BE2C (cell line): ENCODE results near the gene ITGAE.

Experiments
- DNase-seq: peaks from one replicate; pipeline ENCODE4 v3.0.0-alpha.2; 2020
- H3K27me3 ChIP-seq: fragments of 250-450 bp; sonication (Bioruptor Pico); 2 replicates; pipeline ENCODE4 v1.5.1; 2020; ENCODE audit warnings: mild to moderate bottlenecking
- H3K36me3 ChIP-seq: fragments of 250-450 bp; sonication (Bioruptor Pico); 2 replicates; pipeline ENCODE4 v1.5.1; 2020; ENCODE audit warnings: mild to moderate bottlenecking
- H3K4me1 ChIP-seq: fragments of 250-450 bp; sonication (Bioruptor Pico); 2 replicates; pipeline ENCODE4 v1.5.1; 2020
- H3K4me3 ChIP-seq: 2 replicates; pipeline ENCODE4 v1.5.1; 2011; ENCODE audit warnings: low read depth, low read length
- H3K9me3 ChIP-seq: fragments of 250-450 bp; sonication (Bioruptor Pico); 2 replicates; pipeline ENCODE4 v1.5.1; 2020
- CTCF ChIP-seq: IDR thresholded peaks from 2 replicates; pipeline ENCODE4 v1.5.1; 2012; ENCODE audit warnings: mild to moderate bottlenecking, low read depth, low read length

Gene ITGAE

GRCh38 chr17:3723556-3724377, 77.2 kb downstream of the ITGAE start, which contains the start of gene HASPIN:
TSS of gene HASPIN (plus strand) at chr17:3723903. CDS start at chr17:3723936, 33 bp downstream.
- Histone ChIP-seq H3K27me3 (no peaks in the 10 kb centered on the region), H3K36me3 (peaks cover 4% of the 10 kb centered on the region; the same call in 1 of the 2 replicates), H3K4me3 (peak within 1 kb of the TSS; percentile 62), H3K9me3 (no peaks in the 10 kb centered on the region), H3K4me1 (no peaks in the 10 kb centered on the region)
- DNase-seq = peak; percentile 89
- TF ChIP-seq CTCF = peak; percentile 16; the same call in 1 of the 2 replicates

GRCh38 chr17:3723188-3723555, 77.8 kb downstream of the ITGAE start:
- no peak for TF ChIP-seq CTCF
- peaks cover 4% of the 10 kb centered on the region; the same call in 1 of the 2 replicates for H3K36me3 ChIP-seq

GRCh38 chr17:3722716-3723115, 78.3 kb downstream of the ITGAE start:
- TF ChIP-seq CTCF = no peak
- no peaks in the 10 kb centered on the region for H3K9me3 ChIP-seq
- H3K4me1 ChIP-seq = no peaks in the 10 kb centered on the region
- H3K27me3 ChIP-seq = no peaks in the 10 kb centered on the region
- peak overlapping the region; percentile 62 for H3K4me3 ChIP-seq
- no peak for DNase-seq
- H3K36me3 ChIP-seq = peaks cover 4% of the 10 kb centered on the region; the same call in 1 of the 2 replicates

More at GRCh38 chr17:3723188-3723555, 77.8 kb downstream of the ITGAE start:
- no peak for DNase-seq
- H3K27me3 ChIP-seq = no peaks in the 10 kb centered on the region
- H3K9me3 ChIP-seq = no peaks in the 10 kb centered on the region
- no peaks in the 10 kb centered on the region for H3K4me1 ChIP-seq
- H3K4me3 ChIP-seq = peak overlapping the region; percentile 62

GRCh38 chr17:3719265-3719664, 81.7 kb downstream of the ITGAE start:
- no peak for TF ChIP-seq CTCF
- no peaks in the 10 kb centered on the region for H3K27me3 ChIP-seq
- no peak overlapping the region for H3K4me3 ChIP-seq
- H3K4me1 ChIP-seq = no peaks in the 10 kb centered on the region
- no peak for DNase-seq
- H3K9me3 ChIP-seq = no peaks in the 10 kb centered on the region
- peaks cover 8% of the 10 kb centered on the region; the same call in 1 of the 2 replicates for H3K36me3 ChIP-seq

- no peaks in the 10 kb centered on the region for H3K9me3 ChIP-seq
- no peak for DNase-seq
Measured at GRCh38 chr17:3718201-3718600, 82.8 kb downstream of the ITGAE start.

More at GRCh38 chr17:3718201-3718600, 82.8 kb downstream of the ITGAE start:
- H3K4me3 ChIP-seq = no peak overlapping the region
- H3K36me3 ChIP-seq = peaks cover 4% of the 10 kb centered on the region; the same call in 1 of the 2 replicates
- no peaks in the 10 kb centered on the region for H3K4me1 ChIP-seq
- H3K27me3 ChIP-seq = no peaks in the 10 kb centered on the region
- no peak for TF ChIP-seq CTCF
